GM23338 (cell line): ENCODE measurements around the gene GPNMB. TPM values are rescaled to one million over a fixed set of nuclear protein-coding genes. Genes with fewer than 3 reads are reported as not detected.

ENCODE experiments used
- ATAC-seq: fragments of 200-7000 bp; cut with Tn5 transposase; 3 replicates; pipeline ENCODE4 v1.9.1; 2020
- DNase-seq: peaks from one replicate; pipeline ENCODE4 v3.0.0-alpha.2; 2015; ENCODE audit warnings: low spot score
- H2AFZ ChIP-seq: fragments of 200-600 bp; sonication (generic); 2 replicates; pipeline ENCODE4 v1.8.0; 2016; ENCODE audit warnings: antibody characterized with exemption, mild to moderate bottlenecking, moderate library complexity
- H3F3A ChIP-seq: fragments of 200-600 bp; sonication (generic); replicated peaks from 2 replicates; pipeline ENCODE4 v1.8.0; 2017; ENCODE audit warnings: antibody characterized with exemption, mixed run types, low read depth
- H3K27ac ChIP-seq: fragments of 200-600 bp; sonication (generic); 2 replicates; pipeline ENCODE4 v1.6.1; 2016; ENCODE audit warnings: low read depth
- H3K27me3 ChIP-seq: fragments of 200-600 bp; sonication (generic); 2 replicates; pipeline ENCODE4 v1.8.0; 2016; ENCODE audit warnings: mild to moderate bottlenecking, mixed run types, moderate library complexity; ENCODE audit not compliant: insufficient read depth
- H3K36me3 ChIP-seq: fragments of 200-600 bp; sonication (generic); 2 replicates; pipeline ENCODE4 v1.8.0; 2016; ENCODE audit warnings: mild to moderate bottlenecking; ENCODE audit not compliant: insufficient read depth
- H3K4me1 ChIP-seq: fragments of 200-600 bp; sonication (generic); 2 replicates; pipeline ENCODE4 v1.8.0; 2016; ENCODE audit warnings: mild to moderate bottlenecking, moderate library complexity; ENCODE audit not compliant: insufficient read depth
- H3K4me2 ChIP-seq: fragments of 200-600 bp; sonication (generic); 2 replicates; pipeline ENCODE4 v1.7.1; 2017; ENCODE audit warnings: mixed run types
- H3K4me3 ChIP-seq: fragments of 200-600 bp; sonication (generic); 2 replicates; pipeline ENCODE4 v1.6.1; 2016; ENCODE audit warnings: mixed run types
- H3K79me2 ChIP-seq: fragments of 200-600 bp; sonication (generic); replicated peaks from 2 replicates; pipeline ENCODE4 v1.8.0; 2017; ENCODE audit warnings: mild to moderate bottlenecking; ENCODE audit not compliant: insufficient read depth
- H3K9me2 ChIP-seq: fragments of 200-600 bp; sonication (generic); 2 replicates; pipeline ENCODE4 v1.8.0; 2017; ENCODE audit not compliant: insufficient read depth
- H4K20me1 ChIP-seq: fragments of 200-600 bp; sonication (generic); replicated peaks from 2 replicates; pipeline ENCODE4 v1.8.0; 2017; ENCODE audit warnings: mild to moderate bottlenecking; ENCODE audit not compliant: insufficient read depth
- H3K27ac Mint-ChIP-seq: 2 replicates; pipeline ENCODE4 v1.8.0; 2020; ENCODE audit warnings: inconsistent platforms, mild to moderate bottlenecking, moderate library complexity, mixed read lengths
- H3K27me3 Mint-ChIP-seq: 3 replicates; pipeline ENCODE4 v1.8.0; 2022; ENCODE audit warnings: low read depth, mild to moderate bottlenecking, moderate library complexity, mixed read lengths, inconsistent platforms; ENCODE audit not compliant: insufficient read depth, poor library complexity
- H3K36me3 Mint-ChIP-seq: 3 replicates; pipeline ENCODE4 v1.8.0; 2021; ENCODE audit warnings: low read depth, mild to moderate bottlenecking, inconsistent platforms, moderate library complexity, mixed read lengths
- H3K4me1 Mint-ChIP-seq: 3 replicates; pipeline ENCODE4 v1.8.0; 2020; ENCODE audit warnings: mild to moderate bottlenecking, inconsistent platforms, mixed read lengths
- H3K4me3 Mint-ChIP-seq: 3 replicates; pipeline ENCODE4 v1.8.0; 2021; ENCODE audit warnings: moderate library complexity, mild to moderate bottlenecking, inconsistent platforms, mixed read lengths
- H3K9me3 Mint-ChIP-seq: 3 replicates; pipeline ENCODE4 v1.8.0; 2020; ENCODE audit warnings: moderate library complexity, mild to moderate bottlenecking, inconsistent platforms, mixed read lengths
- CREB1 ChIP-seq: fragments of 250-450 bp; sonication (Bioruptor Pico); IDR thresholded peaks from 2 replicates; pipeline ENCODE4 v1.5.0; 2020; ENCODE audit warnings: low read depth, mild to moderate bottlenecking, moderate library complexity
- EZH2 ChIP-seq: fragments of 200-600 bp; sonication (generic); IDR thresholded peaks from one replicate; pipeline ENCODE4 v1.8.0; 2017; ENCODE audit warnings: antibody characterized with exemption, mild to moderate bottlenecking, low read depth; ENCODE audit not compliant: unreplicated experiment
- EZH2phosphoT487 ChIP-seq: fragments of 200-600 bp; sonication (generic); IDR thresholded peaks from one replicate; pipeline ENCODE4 v1.8.1; 2018; ENCODE audit warnings: antibody characterized with exemption; ENCODE audit not compliant: unreplicated experiment
- JUNB ChIP-seq: IDR thresholded peaks from one replicate; pipeline ENCODE4 v1.6.1; 2016; ENCODE audit warnings: antibody characterized with exemption; ENCODE audit not compliant: unreplicated experiment
- NANOG ChIP-seq: IDR thresholded peaks from 2 replicates; pipeline ENCODE4 v1.6.1; 2016; ENCODE audit warnings: antibody characterized with exemption, borderline replicate concordance
- POLR2AphosphoS5 ChIP-seq: IDR thresholded peaks from 2 replicates; pipeline ENCODE4 v1.6.1; 2016; ENCODE audit warnings: antibody characterized with exemption, low read depth
- ZNF114 ChIP-seq: fragments of 250-450 bp; sonication (Bioruptor Pico); IDR thresholded peaks from 2 replicates; pipeline ENCODE4 v1.5.0; 2020; ENCODE audit warnings: mild to moderate bottlenecking, moderate library complexity
- ZNF331 ChIP-seq: fragments of 250-450 bp; sonication (Bioruptor Pico); IDR thresholded peaks from 2 replicates; pipeline ENCODE4 v1.5.0; 2020; ENCODE audit warnings: low read depth, mild to moderate bottlenecking, moderate library complexity
- polyA plus RNA-seq: library from polyadenylated mRNA; unstranded; fragments of >200 nt; fragmentation: Nextera tagmentation; extraction: Ambion mirVana; gene quantifications from 2 replicates; pipeline ENCODE4 v1.2.1, GENCODE V29; 2016
- total RNA-seq: library from RNA; depleted of rRNA; stranded (reverse); fragments of >200 nt; shearing (Covaris generic); gene quantifications from 2 replicates; pipeline ENCODE4 v1.2.3, GENCODE V29; 2014
- TF ChIP-seq, protein P1 (sequence below): IDR thresholded peaks from 2 replicates; pipeline ENCODE4 v1.6.1; 2016; ENCODE audit warnings: antibody characterized with exemption
- TF ChIP-seq, protein P2 (sequence below): fragments of 250-450 bp; sonication (Bioruptor Pico); IDR thresholded peaks from 2 replicates; pipeline ENCODE4 v1.5.0; 2020; ENCODE audit warnings: mild to moderate bottlenecking, moderate library complexity
- TF ChIP-seq, protein P3 (sequence below): IDR thresholded peaks from one replicate; pipeline ENCODE4 v1.6.1; 2018; ENCODE audit warnings: antibody characterized with exemption; ENCODE audit not compliant: unreplicated experiment
- TF ChIP-seq, protein P4 (sequence below), 2 experiments: fragments of 200-600 bp in 1 of 2; sonication (generic) in 1 of 2; conservative IDR thresholded peaks; 2 replicates each; pipeline versions ENCODE4 v1.5.1 to v1.6.1; 2016 to 2017; ENCODE audit warnings: antibody characterized with exemption in 2 of 2, low read depth in 2 of 2, mild to moderate bottlenecking in 2 of 2, moderate library complexity in 1 of 2

Gene GPNMB
- total and polyA plus RNA-seq, 2 experiments from 2014 or later: 0.76 to 1.2 TPM

DNA sequence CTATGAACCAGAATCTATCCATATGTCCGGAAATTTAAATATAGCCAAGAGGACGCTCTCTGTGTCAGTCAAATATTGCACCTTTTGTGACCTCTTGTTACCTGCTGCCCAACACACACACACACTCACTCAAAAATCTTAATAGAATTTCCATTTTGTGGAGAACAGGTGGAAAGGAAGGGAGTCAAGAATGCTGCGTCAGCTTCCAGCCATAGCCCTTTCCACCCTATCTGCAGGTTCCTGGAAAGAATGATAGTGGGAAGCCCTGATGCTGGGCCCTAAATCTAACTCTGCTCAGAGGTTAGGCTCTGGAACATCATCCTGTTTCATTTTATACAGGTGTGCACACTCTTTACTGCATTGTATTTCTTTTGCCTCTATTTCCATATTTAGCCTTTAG, 9.6 kb upstream of the GPNMB start (continued):
- TF ChIP-seq, protein P1, sequence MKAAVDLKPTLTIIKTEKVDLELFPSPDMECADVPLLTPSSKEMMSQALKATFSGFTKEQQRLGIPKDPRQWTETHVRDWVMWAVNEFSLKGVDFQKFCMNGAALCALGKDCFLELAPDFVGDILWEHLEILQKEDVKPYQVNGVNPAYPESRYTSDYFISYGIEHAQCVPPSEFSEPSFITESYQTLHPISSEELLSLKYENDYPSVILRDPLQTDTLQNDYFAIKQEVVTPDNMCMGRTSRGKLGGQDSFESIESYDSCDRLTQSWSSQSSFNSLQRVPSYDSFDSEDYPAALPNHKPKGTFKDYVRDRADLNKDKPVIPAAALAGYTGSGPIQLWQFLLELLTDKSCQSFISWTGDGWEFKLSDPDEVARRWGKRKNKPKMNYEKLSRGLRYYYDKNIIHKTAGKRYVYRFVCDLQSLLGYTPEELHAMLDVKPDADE: no peak
- no peak for TF ChIP-seq ZNF331 (CRISPR knock-in tag)

DNA sequence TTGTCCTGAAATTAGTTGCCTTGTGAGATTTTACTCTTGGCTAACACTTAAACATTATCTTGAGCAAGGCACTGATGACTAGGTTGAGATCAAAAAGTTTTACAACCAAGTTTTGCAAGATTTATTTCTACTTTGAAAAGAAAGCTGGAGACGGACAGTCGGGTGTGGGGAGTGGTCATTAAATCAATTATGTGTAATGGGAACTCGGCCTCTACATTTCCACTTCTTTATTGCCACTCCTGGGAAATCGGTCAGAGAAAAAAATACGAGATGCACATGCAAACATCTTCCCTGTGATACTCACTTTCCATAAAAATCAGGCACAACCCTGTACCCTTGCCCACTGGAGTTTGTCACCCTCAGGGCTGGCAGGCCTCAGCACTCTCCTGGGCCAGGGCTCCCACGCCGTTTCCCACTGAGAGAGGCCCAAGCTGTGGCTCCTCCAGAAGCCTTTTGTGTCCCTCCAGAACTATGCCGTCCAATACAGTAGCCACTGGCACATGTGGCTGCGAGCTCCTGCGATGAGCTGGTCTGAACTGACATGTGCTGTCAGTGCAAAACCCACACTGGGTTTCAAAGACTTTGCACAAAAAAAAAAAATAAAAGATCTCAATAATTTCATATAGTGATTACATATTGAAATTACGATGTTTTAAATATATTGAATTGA, 7.5 kb upstream of the GPNMB start:
- H3K27ac ChIP-seq: no peak overlapping the region
- no peaks in the 10 kb centered on the region for H3K4me1 ChIP-seq
- no peaks in the 10 kb centered on the region for H3K9me3 Mint-ChIP-seq
- no peaks in the 10 kb centered on the region for H3K27me3 ChIP-seq
- H3F3A ChIP-seq: no peaks in the 10 kb centered on the region
- H2AFZ ChIP-seq: no peak overlapping the region
- no peaks in the 10 kb centered on the region for H3K36me3 ChIP-seq
- no peak overlapping the region for H3K4me2 ChIP-seq
- DNase-seq (no peak), ATAC-seq (no peak)
- no peak overlapping the region for H3K27ac Mint-ChIP-seq
- peaks cover 3% of the 10 kb centered on the region for H3K27me3 Mint-ChIP-seq
- H3K79me2 ChIP-seq: no peaks in the 10 kb centered on the region
- H3K4me3 ChIP-seq: no peak overlapping the region
- H3K36me3 Mint-ChIP-seq: no peaks in the 10 kb centered on the region
- H3K4me3 Mint-ChIP-seq: no peak overlapping the region
- no peaks in the 10 kb centered on the region for H4K20me1 ChIP-seq
- H3K4me1 Mint-ChIP-seq: no peaks in the 10 kb centered on the region
- no peaks in the 10 kb centered on the region for H3K9me2 ChIP-seq
- TF ChIP-seq ZNF331 (CRISPR knock-in tag) (no peak), EZH2phosphoT487 (no peak), EZH2 (no peak), CREB1 (CRISPR knock-in tag) (no peak), NANOG (no peak), ZNF114 (CRISPR knock-in tag) (no peak), POLR2AphosphoS5 (no peak), JUNB (no peak)
- TF ChIP-seq, protein P2, sequence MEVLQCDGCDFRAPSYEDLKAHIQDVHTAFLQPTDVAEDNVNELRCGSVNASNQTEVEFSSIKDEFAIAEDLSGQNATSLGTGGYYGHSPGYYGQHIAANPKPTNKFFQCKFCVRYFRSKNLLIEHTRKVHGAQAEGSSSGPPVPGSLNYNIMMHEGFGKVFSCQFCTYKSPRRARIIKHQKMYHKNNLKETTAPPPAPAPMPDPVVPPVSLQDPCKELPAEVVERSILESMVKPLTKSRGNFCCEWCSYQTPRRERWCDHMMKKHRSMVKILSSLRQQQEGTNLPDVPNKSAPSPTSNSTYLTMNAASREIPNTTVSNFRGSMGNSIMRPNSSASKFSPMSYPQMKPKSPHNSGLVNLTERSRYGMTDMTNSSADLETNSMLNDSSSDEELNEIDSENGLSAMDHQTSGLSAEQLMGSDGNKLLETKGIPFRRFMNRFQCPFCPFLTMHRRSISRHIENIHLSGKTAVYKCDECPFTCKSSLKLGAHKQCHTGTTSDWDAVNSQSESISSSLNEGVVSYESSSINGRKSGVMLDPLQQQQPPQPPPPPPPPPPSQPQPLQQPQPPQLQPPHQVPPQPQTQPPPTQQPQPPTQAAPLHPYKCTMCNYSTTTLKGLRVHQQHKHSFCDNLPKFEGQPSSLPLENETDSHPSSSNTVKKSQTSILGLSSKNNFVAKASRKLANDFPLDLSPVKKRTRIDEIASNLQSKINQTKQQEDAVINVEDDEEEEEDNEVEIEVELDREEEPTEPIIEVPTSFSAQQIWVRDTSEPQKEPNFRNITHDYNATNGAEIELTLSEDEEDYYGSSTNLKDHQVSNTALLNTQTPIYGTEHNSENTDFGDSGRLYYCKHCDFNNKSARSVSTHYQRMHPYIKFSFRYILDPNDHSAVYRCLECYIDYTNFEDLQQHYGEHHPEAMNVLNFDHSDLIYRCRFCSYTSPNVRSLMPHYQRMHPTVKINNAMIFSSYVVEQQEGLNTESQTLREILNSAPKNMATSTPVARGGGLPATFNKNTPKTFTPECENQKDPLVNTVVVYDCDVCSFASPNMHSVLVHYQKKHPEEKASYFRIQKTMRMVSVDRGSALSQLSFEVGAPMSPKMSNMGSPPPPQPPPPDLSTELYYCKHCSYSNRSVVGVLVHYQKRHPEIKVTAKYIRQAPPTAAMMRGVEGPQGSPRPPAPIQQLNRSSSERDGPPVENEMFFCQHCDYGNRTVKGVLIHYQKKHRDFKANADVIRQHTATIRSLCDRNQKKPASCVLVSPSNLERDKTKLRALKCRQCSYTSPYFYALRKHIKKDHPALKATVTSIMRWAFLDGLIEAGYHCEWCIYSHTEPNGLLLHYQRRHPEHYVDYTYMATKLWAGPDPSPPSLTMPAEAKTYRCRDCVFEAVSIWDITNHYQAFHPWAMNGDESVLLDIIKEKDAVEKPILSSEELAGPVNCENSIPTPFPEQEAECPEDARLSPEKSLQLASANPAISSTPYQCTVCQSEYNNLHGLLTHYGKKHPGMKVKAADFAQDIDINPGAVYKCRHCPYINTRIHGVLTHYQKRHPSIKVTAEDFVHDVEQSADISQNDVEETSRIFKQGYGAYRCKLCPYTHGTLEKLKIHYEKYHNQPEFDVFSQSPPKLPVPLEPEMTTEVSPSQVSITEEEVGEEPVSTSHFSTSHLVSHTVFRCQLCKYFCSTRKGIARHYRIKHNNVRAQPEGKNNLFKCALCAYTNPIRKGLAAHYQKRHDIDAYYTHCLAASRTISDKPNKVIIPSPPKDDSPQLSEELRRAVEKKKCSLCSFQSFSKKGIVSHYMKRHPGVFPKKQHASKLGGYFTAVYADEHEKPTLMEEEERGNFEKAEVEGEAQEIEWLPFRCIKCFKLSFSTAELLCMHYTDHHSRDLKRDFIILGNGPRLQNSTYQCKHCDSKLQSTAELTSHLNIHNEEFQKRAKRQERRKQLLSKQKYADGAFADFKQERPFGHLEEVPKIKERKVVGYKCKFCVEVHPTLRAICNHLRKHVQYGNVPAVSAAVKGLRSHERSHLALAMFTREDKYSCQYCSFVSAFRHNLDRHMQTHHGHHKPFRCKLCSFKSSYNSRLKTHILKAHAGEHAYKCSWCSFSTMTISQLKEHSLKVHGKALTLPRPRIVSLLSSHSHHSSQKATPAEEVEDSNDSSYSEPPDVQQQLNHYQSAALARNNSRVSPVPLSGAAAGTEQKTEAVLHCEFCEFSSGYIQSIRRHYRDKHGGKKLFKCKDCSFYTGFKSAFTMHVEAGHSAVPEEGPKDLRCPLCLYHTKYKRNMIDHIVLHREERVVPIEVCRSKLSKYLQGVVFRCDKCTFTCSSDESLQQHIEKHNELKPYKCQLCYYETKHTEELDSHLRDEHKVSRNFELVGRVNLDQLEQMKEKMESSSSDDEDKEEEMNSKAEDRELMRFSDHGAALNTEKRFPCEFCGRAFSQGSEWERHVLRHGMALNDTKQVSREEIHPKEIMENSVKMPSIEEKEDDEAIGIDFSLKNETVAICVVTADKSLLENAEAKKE (CRISPR knock-in tag): no peak
- TF ChIP-seq, protein P3, sequence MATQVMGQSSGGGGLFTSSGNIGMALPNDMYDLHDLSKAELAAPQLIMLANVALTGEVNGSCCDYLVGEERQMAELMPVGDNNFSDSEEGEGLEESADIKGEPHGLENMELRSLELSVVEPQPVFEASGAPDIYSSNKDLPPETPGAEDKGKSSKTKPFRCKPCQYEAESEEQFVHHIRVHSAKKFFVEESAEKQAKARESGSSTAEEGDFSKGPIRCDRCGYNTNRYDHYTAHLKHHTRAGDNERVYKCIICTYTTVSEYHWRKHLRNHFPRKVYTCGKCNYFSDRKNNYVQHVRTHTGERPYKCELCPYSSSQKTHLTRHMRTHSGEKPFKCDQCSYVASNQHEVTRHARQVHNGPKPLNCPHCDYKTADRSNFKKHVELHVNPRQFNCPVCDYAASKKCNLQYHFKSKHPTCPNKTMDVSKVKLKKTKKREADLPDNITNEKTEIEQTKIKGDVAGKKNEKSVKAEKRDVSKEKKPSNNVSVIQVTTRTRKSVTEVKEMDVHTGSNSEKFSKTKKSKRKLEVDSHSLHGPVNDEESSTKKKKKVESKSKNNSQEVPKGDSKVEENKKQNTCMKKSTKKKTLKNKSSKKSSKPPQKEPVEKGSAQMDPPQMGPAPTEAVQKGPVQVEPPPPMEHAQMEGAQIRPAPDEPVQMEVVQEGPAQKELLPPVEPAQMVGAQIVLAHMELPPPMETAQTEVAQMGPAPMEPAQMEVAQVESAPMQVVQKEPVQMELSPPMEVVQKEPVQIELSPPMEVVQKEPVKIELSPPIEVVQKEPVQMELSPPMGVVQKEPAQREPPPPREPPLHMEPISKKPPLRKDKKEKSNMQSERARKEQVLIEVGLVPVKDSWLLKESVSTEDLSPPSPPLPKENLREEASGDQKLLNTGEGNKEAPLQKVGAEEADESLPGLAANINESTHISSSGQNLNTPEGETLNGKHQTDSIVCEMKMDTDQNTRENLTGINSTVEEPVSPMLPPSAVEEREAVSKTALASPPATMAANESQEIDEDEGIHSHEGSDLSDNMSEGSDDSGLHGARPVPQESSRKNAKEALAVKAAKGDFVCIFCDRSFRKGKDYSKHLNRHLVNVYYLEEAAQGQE: no peak
- TF ChIP-seq, protein P4, sequence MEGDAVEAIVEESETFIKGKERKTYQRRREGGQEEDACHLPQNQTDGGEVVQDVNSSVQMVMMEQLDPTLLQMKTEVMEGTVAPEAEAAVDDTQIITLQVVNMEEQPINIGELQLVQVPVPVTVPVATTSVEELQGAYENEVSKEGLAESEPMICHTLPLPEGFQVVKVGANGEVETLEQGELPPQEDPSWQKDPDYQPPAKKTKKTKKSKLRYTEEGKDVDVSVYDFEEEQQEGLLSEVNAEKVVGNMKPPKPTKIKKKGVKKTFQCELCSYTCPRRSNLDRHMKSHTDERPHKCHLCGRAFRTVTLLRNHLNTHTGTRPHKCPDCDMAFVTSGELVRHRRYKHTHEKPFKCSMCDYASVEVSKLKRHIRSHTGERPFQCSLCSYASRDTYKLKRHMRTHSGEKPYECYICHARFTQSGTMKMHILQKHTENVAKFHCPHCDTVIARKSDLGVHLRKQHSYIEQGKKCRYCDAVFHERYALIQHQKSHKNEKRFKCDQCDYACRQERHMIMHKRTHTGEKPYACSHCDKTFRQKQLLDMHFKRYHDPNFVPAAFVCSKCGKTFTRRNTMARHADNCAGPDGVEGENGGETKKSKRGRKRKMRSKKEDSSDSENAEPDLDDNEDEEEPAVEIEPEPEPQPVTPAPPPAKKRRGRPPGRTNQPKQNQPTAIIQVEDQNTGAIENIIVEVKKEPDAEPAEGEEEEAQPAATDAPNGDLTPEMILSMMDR (conservative IDR thresholded peaks at IDR 0.05; ENCODE audit: low read depth in 2 of 2): no peak
